Heart left ventricle (tissue), 13 donors: Measurements from ENCODE around the gene PEF1.

Source experiments
- CTCF ChIP-seq, 12 donors: fragments of 200-600 bp; sonication (generic) in 4 of 12; IDR thresholded peaks; one replicate each; pipeline versions ENCODE4 v1.5.0 to v1.8.0; 2018 to 2022; ENCODE audit warnings: antibody characterized with exemption in 12 of 12, mild to moderate bottlenecking in 5 of 12
- POLR2A ChIP-seq, 2 donors: fragments of 450-650 bp; IDR thresholded peaks; one replicate each; pipeline ENCODE4 v1.6.1; 2017; ENCODE audit warnings: antibody characterized with exemption in 2 of 2, mild to moderate bottlenecking in 2 of 2, moderate library complexity in 2 of 2
- donor health status: ischemic (EF 13 %, LVEDD 7.1; RV severe dilation, severe dysfunction).
- donor health status: DM: no; HTN: yes; CAD: no.
- donor health status: DM: no; HTN: no; CAD: no.
- donor health status: ischemic (EF 25% LVEDD 6.9; RV normal size, moderate dysfunction).
- donor health status: ischemic (EF 25% LVEDD 5.7; RV mildly dilated, moderate dysfunction).
- donor health status: ischemic (EF 35%, LVEDD 5.7; RV mildly dilated, moderate dysfunction).
- donor health status: nonischemic (EF 11% LVEDD 7.7; RV severe dilation, severe dysfunction).
- donor health status: DM: yes; HTN: yes; CAD: no.
- donor health status: PGD.
- donor health status: ischemic (EF 29% LVEDD 5.4; RV normal size, mild dysfunction).
- donor health status: nonischemic (EF 23%, LVEDD 6.1; RV moderate dilation, normal function).

- no peak for TF ChIP-seq POLR2A (IDR thresholded peaks at IDR 0.05)
- TF ChIP-seq CTCF (IDR thresholded peaks at IDR 0.05), result no peak
These were observed 30.5 kb upstream of the PEF1 start for GRCh38 chr1:31675161-31675560.
